Activated CD4-positive, alpha-beta T cell treated with anti-CD3 and anti-CD28 coated beads, Interleukin-2, amount 10 ng/mL, durations not matched to agents 7 days and 5 days (primary cell): Measurements from ENCODE around the gene CBARP. TPM values are rescaled to one million over a fixed set of nuclear protein-coding genes. Genes with fewer than 3 reads are reported as not detected.
A peak's percentile ranks its signal among the peaks of the same experiment; 100 is the strongest.
"Not testable (repeated sequence)": the region's sequence is repeated elsewhere in the genome, so short reads cannot be mapped to it uniquely, and the experiment has no call there.

Experiments
- CTCF ChIA-PET: fragments of 350-600 bp; sonication (Branson Sonifier 250); formaldehyde crosslinking; loops from one replicate; lab custom pipeline; 2021; ENCODE audit warnings: antibody characterized with exemption; lab: Charles Lee
- POLR2A ChIA-PET: fragments of 350-600 bp; sonication (Branson Sonifier 250); formaldehyde crosslinking; loops from one replicate; lab custom pipeline; 2021; ENCODE audit warnings: antibody characterized with exemption; lab: Charles Lee
- DNase-seq: peaks from one replicate; pipeline ENCODE4 v3.0.0-alpha.2; 2020
- H3K27ac Mint-ChIP-seq: one replicate; pipeline ENCODE4 v1.8.0; 2021; ENCODE audit warnings: mild to moderate bottlenecking, moderate library complexity, mixed read lengths
- H3K27me3 Mint-ChIP-seq: one replicate; pipeline ENCODE4 v1.8.0; 2021; ENCODE audit warnings: mixed read lengths
- H3K36me3 Mint-ChIP-seq: one replicate; pipeline ENCODE4 v1.8.0; 2021; ENCODE audit warnings: low read depth, mixed read lengths
- H3K4me1 Mint-ChIP-seq: one replicate; pipeline ENCODE4 v1.8.0; 2021; ENCODE audit warnings: mixed read lengths
- H3K4me3 Mint-ChIP-seq: one replicate; pipeline ENCODE4 v1.8.0; 2021; ENCODE audit warnings: mild to moderate bottlenecking, moderate library complexity, mixed read lengths
- H3K9me3 Mint-ChIP-seq: one replicate; pipeline ENCODE4 v1.8.0; 2021; ENCODE audit warnings: mixed read lengths
- total RNA-seq, 2 experiments: library from RNA; stranded (reverse); gene quantifications; one replicate each; pipeline ENCODE4 v1.2.3, GENCODE V29; 2021

Gene CBARP
- total RNA-seq, 2 experiments from 2014 or later = not detected

DNA sequence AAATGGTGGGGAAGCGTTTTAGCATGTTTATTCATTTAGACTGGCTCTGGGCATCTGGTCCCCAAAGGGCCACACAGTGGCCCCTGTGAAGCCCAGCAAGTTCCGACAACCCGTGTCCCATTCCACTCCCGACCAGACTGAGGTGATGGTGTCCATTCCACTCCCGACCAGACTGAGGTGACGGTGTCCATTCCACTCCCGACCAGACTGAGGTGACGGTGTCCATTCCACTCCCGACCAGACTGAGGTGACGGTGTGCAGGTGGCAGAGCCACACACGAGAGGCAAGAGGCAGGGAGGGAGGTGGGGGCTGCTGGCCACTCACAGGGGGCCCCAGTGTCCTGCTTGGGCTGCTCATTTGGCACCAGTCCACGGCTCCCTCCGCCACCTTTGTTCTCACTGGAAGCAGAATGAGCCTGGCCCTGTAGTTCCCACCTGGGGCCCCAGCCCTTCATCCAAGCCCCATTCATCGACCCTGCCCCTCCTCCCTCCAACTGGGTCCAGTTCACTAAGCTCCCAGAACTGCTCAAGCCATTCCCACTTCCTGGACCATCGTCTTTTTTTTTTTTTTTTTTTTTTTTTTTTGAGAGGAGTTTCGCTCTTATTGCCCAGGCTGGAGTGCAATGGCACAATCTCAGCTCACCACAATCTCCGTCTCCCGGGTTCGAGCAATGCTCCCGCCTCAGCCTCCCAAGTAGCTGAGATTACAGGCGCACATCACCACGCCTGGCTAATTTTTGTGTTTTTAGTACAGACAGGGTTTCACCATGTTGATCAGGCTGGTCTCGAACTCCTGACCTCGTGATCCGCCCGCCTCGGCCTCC lies 8.7 kb upstream of the CBARP start:
- Mint-ChIP-seq H3K4me3 (peak overlapping the region; percentile 38), H3K27ac (peak overlapping the region; percentile 19), H3K4me1 (peaks cover 22% of the 10 kb centered on the region)
- H3K27me3 Mint-ChIP-seq, H3K9me3 Mint-ChIP-seq, H3K36me3 Mint-ChIP-seq, POLR2A ChIA-PET, DNase-seq: not testable (repeated sequence)
- CTCF ChIA-PET = interaction anchor here (0.6 to 7.5 kb wide), 2 partner anchors 18 to 139 kb away, joined by 3 to 299 read pairs; partner anchors contain the start of gene CIRBP

DNA sequence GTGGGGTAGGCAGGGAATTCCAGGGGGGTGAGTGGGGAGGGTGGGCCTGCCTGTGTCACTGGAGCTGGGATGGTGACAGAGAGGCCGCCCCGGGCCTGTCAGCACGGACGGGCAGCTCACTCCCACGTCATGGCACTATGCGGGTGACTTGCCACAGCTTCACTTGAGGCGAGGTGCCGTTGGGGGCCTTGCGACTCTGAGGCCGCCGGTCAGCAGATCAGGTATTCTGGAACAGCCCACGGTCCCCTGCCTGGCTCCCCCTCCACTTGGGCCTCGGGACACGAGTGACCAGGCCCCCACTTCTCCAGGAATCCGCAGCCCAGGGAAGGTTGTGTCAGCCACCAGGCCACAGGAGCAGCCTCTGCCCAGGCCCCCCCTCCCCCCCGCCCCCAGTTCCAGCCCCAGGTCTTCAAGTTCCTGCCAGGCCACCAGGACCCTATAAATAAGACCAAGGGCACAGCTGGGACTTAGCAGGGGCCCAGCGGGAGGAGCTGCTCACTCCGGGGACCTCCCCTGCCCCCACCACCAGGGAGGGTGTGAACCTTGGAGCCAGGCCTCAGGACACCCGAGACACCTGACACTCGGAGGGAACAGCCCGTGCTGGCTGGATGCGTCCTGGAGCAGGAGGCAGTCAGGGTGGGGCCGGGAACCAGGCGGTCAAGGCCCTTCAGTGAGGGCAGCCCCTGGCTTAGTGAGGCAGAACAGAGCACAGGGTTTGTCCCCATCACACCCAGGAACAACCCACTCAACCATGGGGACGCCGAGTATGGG lies 7.9 kb upstream of the CBARP start:
- POLR2A ChIA-PET = interaction anchor here (2.7 kb wide), 1 partner anchor 24 kb away, joined by 45 read pairs; the partner anchor contains the start of gene CIRBP
- Mint-ChIP-seq H3K4me3 (no peak overlapping the region), H3K36me3 (peaks cover 5% of the 10 kb centered on the region), H3K27ac (peak overlapping the region; percentile 19), H3K27me3 (peaks cover 2% of the 10 kb centered on the region), H3K9me3 (no peaks in the 10 kb centered on the region), H3K4me1 (peaks cover 30% of the 10 kb centered on the region)
- DNase-seq = no peak
- CTCF ChIA-PET = interaction anchor here (2.9 to 7.5 kb wide), 2 partner anchors 19 to 28 kb away, joined by 34 to 299 read pairs; partner anchors contain the start of genes CIRBP and FAM174C

DNA sequence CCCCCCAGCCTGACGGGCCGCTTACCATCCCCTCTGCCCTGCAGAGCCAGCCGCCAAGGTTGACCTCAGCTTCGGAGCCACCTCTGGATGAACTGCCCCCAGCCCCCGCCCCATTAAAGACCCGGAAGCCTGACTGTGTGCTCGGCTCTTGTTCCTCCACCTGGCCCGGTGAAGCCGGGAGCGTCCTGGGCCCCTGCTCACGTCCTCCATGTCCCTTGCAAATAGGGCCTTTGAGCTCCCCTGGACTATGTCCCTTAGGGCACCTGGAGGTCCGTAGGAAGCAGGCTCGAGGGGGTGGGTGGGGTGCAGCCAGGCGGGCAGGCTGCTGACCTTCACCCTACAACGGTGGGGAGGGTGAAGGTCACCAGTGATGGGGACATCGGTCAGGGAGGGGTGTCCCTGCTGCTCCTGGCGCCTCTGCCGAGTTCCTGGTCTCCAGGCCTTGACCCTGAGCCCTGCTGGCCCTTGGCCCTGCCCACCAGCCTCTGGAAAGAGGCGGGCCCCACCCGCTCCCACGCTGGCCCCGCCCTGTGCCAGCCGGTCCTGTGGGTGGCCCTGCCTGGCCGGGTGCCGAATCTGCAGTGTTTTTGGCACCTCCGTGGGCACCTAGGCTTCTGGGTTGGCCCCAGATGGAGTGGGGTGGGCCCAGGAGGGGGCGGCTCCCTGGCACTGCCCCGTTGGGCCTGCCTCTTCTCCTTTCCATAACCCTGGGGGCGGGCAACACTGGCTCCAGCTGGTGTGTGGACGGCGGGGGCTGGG lies 7.1 kb upstream of the CBARP start:
- ChIA-PET POLR2A (interaction anchor here (0.5 to 2.7 kb wide), 4 partner anchors 22 to 197 kb away, joined by 4 to 45 read pairs (median 14); partner anchors contain the start of gene CIRBP), CTCF (interaction anchor here (0.6 to 7.5 kb wide), 40 partner anchors 9 to 447 kb away, joined by 3 to 299 read pairs (median 4); partner anchors contain the start of genes ARHGAP45, CIRBP, FAM174C and POLR2E)
- peaks cover 32% of the 10 kb centered on the region for H3K4me1 Mint-ChIP-seq
- H3K36me3 Mint-ChIP-seq = peaks cover 5% of the 10 kb centered on the region
- no peak for DNase-seq
- peak overlapping the region; percentile 90 for H3K27ac Mint-ChIP-seq
- H3K4me3 Mint-ChIP-seq = peak overlapping the region; percentile 57
- no peaks in the 10 kb centered on the region for H3K9me3 Mint-ChIP-seq
- H3K27me3 Mint-ChIP-seq = peaks cover 2% of the 10 kb centered on the region

DNA sequence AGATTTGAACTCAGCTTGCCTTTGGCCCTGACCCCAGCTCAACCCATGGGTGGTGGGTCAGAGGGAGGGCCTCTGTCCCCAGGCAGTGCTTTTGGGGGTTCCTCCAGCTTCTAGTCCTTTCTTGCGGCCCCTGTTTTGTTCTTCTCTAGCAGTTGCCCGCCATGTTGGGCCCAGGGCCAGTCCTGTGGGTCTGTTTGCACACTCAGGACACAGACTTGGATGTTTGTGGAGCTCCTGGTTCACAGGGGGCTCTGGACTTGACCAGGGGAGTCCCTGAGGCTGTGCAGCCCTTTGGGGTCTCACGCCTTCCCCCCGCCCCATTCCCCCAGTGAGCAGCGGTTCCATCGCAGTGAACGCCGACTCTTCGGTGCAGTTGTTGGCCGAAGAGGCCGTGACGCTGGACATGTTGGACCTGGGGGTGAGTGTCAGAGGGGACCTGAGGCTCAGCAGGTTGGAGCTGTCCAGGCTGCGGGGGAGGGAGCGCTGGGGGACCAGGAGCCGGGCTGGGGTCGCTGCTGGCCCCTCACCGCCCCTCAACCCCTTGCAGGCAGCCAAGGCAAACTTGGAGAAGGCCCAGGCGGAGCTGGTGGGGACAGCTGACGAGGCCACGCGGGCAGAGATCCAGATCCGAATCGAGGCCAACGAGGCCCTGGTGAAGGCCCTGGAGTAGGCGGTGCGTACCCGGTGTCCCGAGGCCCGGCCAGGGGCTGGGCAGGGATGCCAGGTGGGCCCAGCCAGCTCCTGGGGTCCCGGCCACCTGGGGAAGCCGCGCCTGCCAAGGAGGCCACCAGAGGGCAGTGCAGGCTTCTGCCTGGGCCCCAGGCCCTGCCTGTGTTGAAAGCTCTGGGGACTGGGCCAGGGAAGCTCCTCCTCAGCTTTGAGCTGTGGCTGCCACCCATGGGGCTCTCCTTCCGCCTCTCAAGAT lies 6.2 kb upstream of the CBARP start:
- ChIA-PET POLR2A (interaction anchor here (0.5 to 2.7 kb wide), 5 partner anchors 15 to 198 kb away, joined by 3 to 45 read pairs (median 7); partner anchors contain the start of gene CIRBP), CTCF (interaction anchor here (0.6 to 7.5 kb wide), 43 partner anchors 8 to 446 kb away, joined by 3 to 299 read pairs (median 4); partner anchors contain the start of genes ARHGAP45, CIRBP, FAM174C and POLR2E)
- H3K36me3 Mint-ChIP-seq = peaks cover 5% of the 10 kb centered on the region
- H3K27ac Mint-ChIP-seq = peak overlapping the region; percentile 90
- DNase-seq = peak; percentile 88
- no peaks in the 10 kb centered on the region for H3K9me3 Mint-ChIP-seq
- peaks cover 8% of the 10 kb centered on the region for H3K27me3 Mint-ChIP-seq
- H3K4me1 Mint-ChIP-seq = peaks cover 37% of the 10 kb centered on the region
- peak overlapping the region; percentile 57 for H3K4me3 Mint-ChIP-seq

GRCh38 chr19:1241417-1242095 lies 3.8 kb upstream of the CBARP start, which contains the start of gene ATP5F1D:
Gene ATP5F1D, plus strand, starts transcription at chr19:1241751. Its CDS starts 100 bp downstream, at chr19:1241851.
- Mint-ChIP-seq H3K4me1 (peaks cover 45% of the 10 kb centered on the region), H3K27me3 (peaks cover 20% of the 10 kb centered on the region), H3K27ac (peak within 1 kb of the TSS; percentile 92), H3K36me3 (peaks cover 11% of the 10 kb centered on the region), H3K9me3 (no peaks in the 10 kb centered on the region), H3K4me3 (peak within 1 kb of the TSS; percentile 86)
- ChIA-PET POLR2A (interaction anchor here (0.7 to 1.5 kb wide), 3 partner anchors 12 to 49 kb away, joined by 3 to 8 read pairs (median 4); partner anchors contain the start of gene CIRBP), CTCF (interaction anchor here (1.2 to 7.5 kb wide), 5 partner anchors 16 to 257 kb away, joined by 3 to 299 read pairs (median 6); partner anchors contain the start of genes CIRBP, FAM174C and WDR18)
- DNase-seq = peak; percentile 90

GRCh38 chr19:1240925-1241324 lies 3.1 kb upstream of the CBARP start:
- peaks cover 43% of the 10 kb centered on the region for H3K4me1 Mint-ChIP-seq
- H3K27me3 Mint-ChIP-seq = peaks cover 23% of the 10 kb centered on the region
- no peak for DNase-seq
- POLR2A ChIA-PET = interaction anchor here (1.0 to 1.5 kb wide), 2 partner anchors 28 to 49 kb away, joined by 3 to 8 read pairs; partner anchors contain the start of gene CIRBP
- no peaks in the 10 kb centered on the region for H3K9me3 Mint-ChIP-seq
- peak overlapping the region; percentile 71 for H3K27ac Mint-ChIP-seq
- H3K4me3 Mint-ChIP-seq = peak overlapping the region; percentile 79
- peaks cover 11% of the 10 kb centered on the region for H3K36me3 Mint-ChIP-seq
- CTCF ChIA-PET = interaction anchor here (0.7 to 7.5 kb wide), 8 partner anchors 16 to 301 kb away, joined by 3 to 299 read pairs (median 4); partner anchors contain the start of genes CIRBP, FAM174C and WDR18

DNA sequence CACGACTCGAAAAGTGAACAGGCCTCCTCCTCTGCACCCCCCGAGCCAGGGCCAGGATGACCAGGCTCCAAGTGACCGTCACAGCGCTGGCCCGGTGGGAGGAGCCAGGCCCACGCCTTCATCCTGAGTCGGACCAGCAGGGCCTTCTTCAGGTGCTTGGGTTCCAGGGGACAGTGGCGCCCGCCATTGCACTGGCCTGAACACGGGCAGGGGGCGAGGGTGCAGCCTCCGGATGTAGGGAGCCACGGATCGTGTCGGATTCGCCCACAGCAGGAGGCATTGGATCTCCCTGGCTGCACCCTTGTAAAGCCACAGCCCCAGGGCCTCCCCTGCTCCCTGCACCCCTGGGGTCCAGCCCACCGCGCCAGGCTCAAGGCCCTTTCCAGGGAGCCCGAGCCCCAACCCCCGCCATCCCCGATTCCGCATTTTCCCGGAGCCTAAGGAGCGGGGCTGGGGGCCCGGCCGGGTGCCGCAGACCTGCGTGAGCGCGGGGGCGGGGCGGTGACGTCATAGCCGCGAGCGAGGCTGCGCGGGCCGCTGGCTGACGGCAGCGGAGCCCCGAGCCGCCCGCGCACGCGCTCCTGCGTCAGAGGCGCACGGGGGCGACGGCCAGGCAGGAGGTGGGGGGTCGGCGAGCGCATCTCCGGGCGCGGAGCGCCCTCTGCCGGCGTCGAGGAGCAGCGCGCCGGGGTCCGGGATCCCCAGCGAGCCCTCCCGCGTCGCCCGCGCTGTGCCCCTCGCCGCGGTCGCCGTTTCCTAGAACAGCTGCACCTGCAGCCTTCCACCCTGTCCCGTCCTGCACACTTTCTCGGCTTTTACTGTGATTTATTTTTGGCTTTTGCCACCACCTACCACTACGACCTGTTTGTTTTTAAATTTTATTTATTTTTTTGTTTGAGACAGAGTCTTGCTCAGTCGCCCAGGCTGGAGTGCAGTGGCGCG lies 2.3 kb upstream of the CBARP start:
- DNase-seq = peak; percentile 86
- ChIA-PET POLR2A (no interaction called here), CTCF (interaction anchor here (0.7 to 7.5 kb wide), 8 partner anchors 15 to 300 kb away, joined by 3 to 299 read pairs (median 4); partner anchors contain the start of genes CIRBP, FAM174C and WDR18)
- Mint-ChIP-seq H3K4me3 (peak overlapping the region; percentile 79), H3K4me1 (peaks cover 43% of the 10 kb centered on the region), H3K27ac (no peak overlapping the region), H3K36me3 (peaks cover 11% of the 10 kb centered on the region), H3K27me3 (peaks cover 23% of the 10 kb centered on the region), H3K9me3 (no peaks in the 10 kb centered on the region)

GRCh38 chr19:1239420-1239795 lies 1.6 kb upstream of the CBARP start:
- Mint-ChIP-seq H3K4me3 (peak overlapping the region; percentile 66), H3K36me3 (peaks cover 9% of the 10 kb centered on the region), H3K4me1 (peaks cover 39% of the 10 kb centered on the region), H3K27me3 (peaks cover 23% of the 10 kb centered on the region), H3K9me3 (no peaks in the 10 kb centered on the region), H3K27ac (peak overlapping the region; percentile 50)
- POLR2A ChIA-PET = interaction anchor here (0.6 to 0.7 kb wide), 2 partner anchors 26 to 151 kb away, joined by 3 read pairs; no protein-coding TSS in a partner anchor
- CTCF ChIA-PET = no interaction called here
- no peak for DNase-seq
